HUES48 (cell line): Measurements from ENCODE around the gene USP27X.

Experiments
- H3K27ac ChIP-seq: one replicate; pipeline ENCODE4 v1.7.0; 2013; ENCODE audit warnings: low read depth, low read length, inconsistent platforms
- H3K27me3 ChIP-seq: 2 replicates; pipeline ENCODE4 v1.6.1; 2013; ENCODE audit warnings: mild to moderate bottlenecking, low read length; ENCODE audit not compliant: control insufficient read depth, insufficient read depth
- H3K36me3 ChIP-seq: 2 replicates; pipeline ENCODE4 v1.6.1; 2013; ENCODE audit warnings: low read length; ENCODE audit not compliant: control insufficient read depth, insufficient read depth
- H3K4me1 ChIP-seq: 2 replicates; pipeline ENCODE4 v1.6.1; 2013; ENCODE audit warnings: mild to moderate bottlenecking, low read length; ENCODE audit not compliant: control insufficient read depth, insufficient read depth
- H3K4me3 ChIP-seq: 2 replicates; pipeline ENCODE4 v1.5.1; 2013; ENCODE audit warnings: mild to moderate bottlenecking, low read depth, low read length
- H3K9ac ChIP-seq: 2 replicates; pipeline ENCODE4 v1.6.1; 2013; ENCODE audit warnings: mild to moderate bottlenecking, low read depth, low read length, moderate library complexity
- H3K9me3 ChIP-seq: 2 replicates; pipeline ENCODE4 v1.6.1; 2013; ENCODE audit warnings: low read length; ENCODE audit not compliant: control insufficient read depth, insufficient read depth

The USP27X gene

GRCh38 chrX:49878834-49879655 is at the start of gene USP27X:
USP27X (plus strand) TSS chrX:49879484; CDS start chrX:49880308, 824 bp downstream.
- H3K9me3 ChIP-seq, result peaks cover 11% of the 10 kb centered on the region; the same call in 1 of the 2 replicates
- H3K27me3 ChIP-seq, result no peaks in the 10 kb centered on the region
- no peak within 1 kb of the TSS for H3K9ac ChIP-seq
- 0 out of 2 replicates have a peak, but pooled peaks cover 3% of the 10 kb centered on the region for H3K36me3 ChIP-seq
- H3K4me3 ChIP-seq, result peak within 1 kb of the TSS; percentile 77
- H3K4me1 ChIP-seq, result no peaks in the 10 kb centered on the region
- peak within 1 kb of the TSS; percentile 83 for H3K27ac ChIP-seq

- Histone ChIP-seq H3K4me3 (no peak overlapping the region), H3K36me3 (no peaks in the 10 kb centered on the region), H3K27ac (no peak overlapping the region), H3K4me1 (no peaks in the 10 kb centered on the region), H3K27me3 (no peaks in the 10 kb centered on the region), H3K9ac (no peak overlapping the region), H3K9me3 (peaks cover 32% of the 10 kb centered on the region)
Observed at GRCh38 chrX:49838374-49838773, 40.9 kb upstream of the USP27X start.

- Histone ChIP-seq H3K4me1 (no peaks in the 10 kb centered on the region), H3K9ac (no peak overlapping the region), H3K27me3 (no peaks in the 10 kb centered on the region), H3K9me3 (peaks cover 33% of the 10 kb centered on the region), H3K4me3 (no peak overlapping the region), H3K27ac (no peak overlapping the region), H3K36me3 (no peaks in the 10 kb centered on the region)
Observed at GRCh38 chrX:49840679-49841078, 38.6 kb upstream of the USP27X start.

GRCh38 chrX:49842621-49843020 is 36.7 kb upstream of the USP27X start:
- H3K36me3 ChIP-seq, result no peaks in the 10 kb centered on the region
- no peak overlapping the region for H3K4me3 ChIP-seq
- no peak overlapping the region for H3K9ac ChIP-seq
- no peaks in the 10 kb centered on the region for H3K4me1 ChIP-seq
- H3K27me3 ChIP-seq, result no peaks in the 10 kb centered on the region
- no peak overlapping the region for H3K27ac ChIP-seq
- H3K9me3 ChIP-seq, result peaks cover 43% of the 10 kb centered on the region

GRCh38 chrX:49844611-49845010 is 34.7 kb upstream of the USP27X start:
- H3K27ac ChIP-seq, result no peak overlapping the region

GRCh38 chrX:49845701-49846403 is 33.4 kb upstream of the USP27X start:
- Histone ChIP-seq H3K9me3 (peaks cover 37% of the 10 kb centered on the region), H3K36me3 (no peaks in the 10 kb centered on the region), H3K9ac (no peak overlapping the region)

More at GRCh38 chrX:49844611-49845010, 34.7 kb upstream of the USP27X start:
- no peak overlapping the region for H3K4me3 ChIP-seq
- H3K27me3 ChIP-seq, result no peaks in the 10 kb centered on the region
- no peaks in the 10 kb centered on the region for H3K36me3 ChIP-seq
- H3K4me1 ChIP-seq, result no peaks in the 10 kb centered on the region
- H3K9ac ChIP-seq, result no peak overlapping the region
- H3K9me3 ChIP-seq, result peaks cover 39% of the 10 kb centered on the region

GRCh38 chrX:49846522-49846921 is 32.8 kb upstream of the USP27X start:
- H3K9me3 ChIP-seq, result peaks cover 32% of the 10 kb centered on the region
- H3K9ac ChIP-seq, result no peak overlapping the region
- no peak overlapping the region for H3K4me3 ChIP-seq
- H3K36me3 ChIP-seq, result no peaks in the 10 kb centered on the region
- H3K4me1 ChIP-seq, result no peaks in the 10 kb centered on the region
- H3K27me3 ChIP-seq, result no peaks in the 10 kb centered on the region
- H3K27ac ChIP-seq, result no peak overlapping the region

More at GRCh38 chrX:49845701-49846403, 33.4 kb upstream of the USP27X start:
- no peaks in the 10 kb centered on the region for H3K4me1 ChIP-seq
- H3K27ac ChIP-seq, result no peak overlapping the region
- H3K4me3 ChIP-seq, result no peak overlapping the region
- H3K27me3 ChIP-seq, result no peaks in the 10 kb centered on the region

GRCh38 chrX:49848275-49848674 is 31.0 kb upstream of the USP27X start:
- no peak overlapping the region for H3K4me3 ChIP-seq
- peaks cover 31% of the 10 kb centered on the region; the same call in 1 of the 2 replicates for H3K9me3 ChIP-seq
- no peaks in the 10 kb centered on the region for H3K27me3 ChIP-seq
- no peaks in the 10 kb centered on the region for H3K4me1 ChIP-seq
- no peaks in the 10 kb centered on the region for H3K36me3 ChIP-seq
- no peak overlapping the region for H3K9ac ChIP-seq
- no peak overlapping the region for H3K27ac ChIP-seq

GRCh38 chrX:49850028-49850427 is 29.3 kb upstream of the USP27X start:
- Histone ChIP-seq H3K4me1 (no peaks in the 10 kb centered on the region), H3K9me3 (peaks cover 24% of the 10 kb centered on the region; the same call in 1 of the 2 replicates)

GRCh38 chrX:49853661-49854060 is 25.6 kb upstream of the USP27X start:
- H3K9me3 ChIP-seq, result peaks cover 20% of the 10 kb centered on the region
- no peaks in the 10 kb centered on the region for H3K36me3 ChIP-seq
- no peaks in the 10 kb centered on the region for H3K4me1 ChIP-seq
- no peak overlapping the region for H3K4me3 ChIP-seq
- H3K27me3 ChIP-seq, result no peaks in the 10 kb centered on the region
- H3K27ac ChIP-seq, result no peak overlapping the region
- H3K9ac ChIP-seq, result no peak overlapping the region

More at GRCh38 chrX:49850028-49850427, 29.3 kb upstream of the USP27X start:
- Histone ChIP-seq H3K27ac (no peak overlapping the region), H3K9ac (no peak overlapping the region), H3K27me3 (no peaks in the 10 kb centered on the region), H3K4me3 (no peak overlapping the region), H3K36me3 (no peaks in the 10 kb centered on the region)

GRCh38 chrX:49856819-49857218 is 22.5 kb upstream of the USP27X start:
- no peak overlapping the region for H3K4me3 ChIP-seq
- no peaks in the 10 kb centered on the region for H3K36me3 ChIP-seq
- H3K27ac ChIP-seq, result no peak overlapping the region
- no peak overlapping the region for H3K9ac ChIP-seq
- no peaks in the 10 kb centered on the region for H3K27me3 ChIP-seq
- peaks cover 34% of the 10 kb centered on the region for H3K9me3 ChIP-seq
- H3K4me1 ChIP-seq, result no peaks in the 10 kb centered on the region
